GM21619 (cell line): Measurements from ENCODE around the gene TTC34.
"Not testable (repeated sequence)": the region's sequence is repeated elsewhere in the genome, so short reads cannot be mapped to it uniquely, and the experiment has no call there.

ENCODE experiments used
- ATAC-seq: cut with Tn5 transposase; IDR thresholded peaks from one replicate; pipeline ENCODE4 v1.9.1; 2021; ENCODE audit not compliant: unreplicated experiment

TTC34 gene

GRCh38 chr1:2631136-2632050 is 170.1 kb downstream of the TTC34 start:
- no peak for ATAC-seq

DNA sequence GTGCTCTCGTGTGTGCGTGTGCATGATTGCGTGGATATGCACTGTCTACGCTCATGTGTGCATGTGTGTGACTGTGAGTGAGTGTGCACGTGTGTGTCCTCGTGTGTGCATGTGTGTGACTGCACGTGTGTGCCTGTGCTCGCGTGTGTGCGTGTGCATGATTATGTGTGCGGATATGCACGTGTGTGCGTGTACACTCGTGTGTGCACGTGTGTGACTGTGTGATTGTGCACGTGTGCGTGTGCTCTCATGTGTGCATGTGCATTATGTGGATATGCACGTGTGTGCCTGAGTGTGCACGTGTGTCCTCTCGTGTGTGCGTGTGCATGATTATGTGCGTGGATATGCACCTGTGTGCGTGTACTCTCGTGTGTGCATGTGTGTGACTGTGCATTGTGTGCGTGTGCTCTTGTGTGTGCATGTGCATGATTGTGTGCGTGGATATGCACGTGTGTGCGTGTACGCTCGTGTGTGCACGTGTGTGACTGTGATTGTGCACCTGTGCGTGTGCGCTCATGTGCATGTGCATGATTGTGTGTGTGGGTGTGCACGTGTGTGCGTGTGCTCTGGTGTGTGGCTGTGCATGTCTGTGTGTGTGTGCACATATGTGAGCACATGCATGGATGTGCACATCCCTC is 170.9 kb downstream of the TTC34 start:
- no peak for ATAC-seq

- no peak for ATAC-seq
These were observed 171.6 kb downstream of the TTC34 start for GRCh38 chr1:2629627-2630497.

DNA sequence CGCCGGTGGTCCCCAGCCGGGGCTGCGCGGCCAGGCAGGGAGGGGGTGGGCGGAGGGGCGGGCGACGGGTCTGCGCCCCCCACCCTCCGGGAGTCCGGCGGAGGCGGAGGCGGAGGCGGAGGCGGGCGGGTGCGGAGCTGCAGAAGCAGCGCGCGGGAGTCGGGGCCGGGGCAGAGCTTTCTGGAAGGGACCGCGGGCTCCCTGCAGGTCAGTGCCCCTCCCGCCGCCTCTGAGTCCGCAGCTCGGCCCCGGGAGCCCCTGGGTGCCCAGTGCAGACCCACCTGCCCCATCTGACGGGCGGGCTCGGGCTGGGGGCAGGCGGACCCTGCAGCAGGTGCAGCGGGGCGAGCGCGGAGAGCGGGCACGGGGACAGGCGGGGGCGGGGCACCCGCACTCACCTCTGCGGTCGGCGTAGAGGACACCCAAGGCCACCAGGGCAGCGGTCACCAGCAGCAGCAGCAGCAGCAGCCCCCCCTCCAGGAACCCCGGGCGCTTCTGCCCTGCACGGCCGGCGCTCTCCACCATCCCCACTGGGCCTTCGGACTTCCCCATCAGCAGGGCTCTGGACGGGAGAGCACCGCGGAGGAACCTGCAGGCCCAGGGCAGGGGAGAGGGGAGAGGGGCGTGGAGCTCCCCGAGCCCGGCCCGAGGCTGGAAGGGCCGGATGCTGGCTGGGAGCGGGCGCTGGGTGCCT is 172.4 kb downstream of the TTC34 start:
- ATAC-seq, result no peak

GRCh38 chr1:2628191-2628932 is 173.1 kb downstream of the TTC34 start:
- no peak for ATAC-seq

DNA sequence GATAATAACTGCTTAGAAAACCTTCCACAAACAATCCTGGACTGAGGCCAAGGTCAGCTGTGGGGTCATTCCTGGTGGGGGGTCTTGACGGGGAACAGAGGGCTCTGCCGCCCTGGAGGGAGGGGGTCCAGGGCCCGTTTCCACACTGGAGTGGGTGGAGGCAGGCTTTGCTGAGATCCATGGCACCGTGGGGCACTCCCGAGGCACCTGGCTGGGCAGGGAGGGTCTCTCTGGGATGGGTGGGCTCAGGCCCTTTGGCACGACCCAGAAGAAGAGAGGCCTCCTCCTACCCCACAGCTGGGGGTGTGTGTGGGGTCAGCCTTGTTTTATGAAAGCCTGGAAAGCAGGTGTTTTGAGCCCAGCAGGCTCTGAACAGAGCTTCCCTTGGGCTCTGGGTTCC is 173.7 kb downstream of the TTC34 start:
- no peak for ATAC-seq

DNA sequence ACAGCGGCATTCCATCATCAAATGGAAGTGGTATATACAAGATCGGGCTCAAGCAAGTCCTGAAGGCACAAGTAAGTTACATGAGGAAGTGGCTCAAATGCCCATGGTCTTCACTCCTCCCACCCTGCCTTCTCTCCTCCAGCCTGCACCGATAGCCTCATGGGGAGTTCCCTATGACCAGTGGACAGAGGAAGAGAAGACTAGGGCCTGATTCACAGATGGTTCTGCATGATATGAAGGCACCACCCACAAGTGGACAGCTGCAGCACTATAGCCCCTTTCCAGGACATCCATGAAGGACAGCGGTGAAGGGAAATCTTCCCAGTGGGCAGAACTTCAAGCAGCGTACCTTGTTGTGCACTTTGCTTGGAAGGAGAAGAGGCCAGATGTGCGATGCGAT is 175.7 kb downstream of the TTC34 start:
- ATAC-seq, result not testable (repeated sequence)

DNA sequence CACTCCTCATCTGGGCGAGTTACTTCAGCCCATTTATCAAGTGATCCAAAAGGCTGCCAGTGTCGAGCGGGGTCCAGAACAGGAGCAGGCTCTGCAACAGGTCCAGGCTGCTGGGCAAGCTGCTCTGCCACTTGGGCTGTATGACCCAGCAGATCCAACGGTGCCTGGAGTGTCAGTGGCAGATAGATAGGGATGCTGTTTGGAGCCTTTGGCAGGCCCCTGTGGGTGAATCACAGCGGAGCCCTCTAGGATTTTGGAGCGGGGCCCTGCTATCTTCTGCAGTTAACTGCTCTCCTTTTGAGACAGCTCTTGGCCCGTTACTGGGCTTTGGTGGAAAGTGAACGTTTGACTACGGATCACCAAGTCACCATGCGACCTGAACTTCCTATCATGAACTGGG is 176.2 kb downstream of the TTC34 start:
- ATAC-seq, result no peak

GRCh38 chr1:2624735-2625300 is 176.7 kb downstream of the TTC34 start:
- no peak for ATAC-seq

GRCh38 chr1:2623571-2624337 is 177.7 kb downstream of the TTC34 start:
- ATAC-seq, result no peak

GRCh38 chr1:2617971-2618470 is 183.5 kb downstream of the TTC34 start:
- ATAC-seq, result no peak

- ATAC-seq, result no peak
These were observed 187.3 kb downstream of the TTC34 start for GRCh38 chr1:2614145-2614544.

- no peak for ATAC-seq
These were observed 188.7 kb downstream of the TTC34 start for GRCh38 chr1:2612591-2613365.

GRCh38 chr1:2611621-2612437 is 189.7 kb downstream of the TTC34 start:
- no peak for ATAC-seq

- no peak for ATAC-seq
These were observed 190.4 kb downstream of the TTC34 start for GRCh38 chr1:2611031-2611501.

DNA sequence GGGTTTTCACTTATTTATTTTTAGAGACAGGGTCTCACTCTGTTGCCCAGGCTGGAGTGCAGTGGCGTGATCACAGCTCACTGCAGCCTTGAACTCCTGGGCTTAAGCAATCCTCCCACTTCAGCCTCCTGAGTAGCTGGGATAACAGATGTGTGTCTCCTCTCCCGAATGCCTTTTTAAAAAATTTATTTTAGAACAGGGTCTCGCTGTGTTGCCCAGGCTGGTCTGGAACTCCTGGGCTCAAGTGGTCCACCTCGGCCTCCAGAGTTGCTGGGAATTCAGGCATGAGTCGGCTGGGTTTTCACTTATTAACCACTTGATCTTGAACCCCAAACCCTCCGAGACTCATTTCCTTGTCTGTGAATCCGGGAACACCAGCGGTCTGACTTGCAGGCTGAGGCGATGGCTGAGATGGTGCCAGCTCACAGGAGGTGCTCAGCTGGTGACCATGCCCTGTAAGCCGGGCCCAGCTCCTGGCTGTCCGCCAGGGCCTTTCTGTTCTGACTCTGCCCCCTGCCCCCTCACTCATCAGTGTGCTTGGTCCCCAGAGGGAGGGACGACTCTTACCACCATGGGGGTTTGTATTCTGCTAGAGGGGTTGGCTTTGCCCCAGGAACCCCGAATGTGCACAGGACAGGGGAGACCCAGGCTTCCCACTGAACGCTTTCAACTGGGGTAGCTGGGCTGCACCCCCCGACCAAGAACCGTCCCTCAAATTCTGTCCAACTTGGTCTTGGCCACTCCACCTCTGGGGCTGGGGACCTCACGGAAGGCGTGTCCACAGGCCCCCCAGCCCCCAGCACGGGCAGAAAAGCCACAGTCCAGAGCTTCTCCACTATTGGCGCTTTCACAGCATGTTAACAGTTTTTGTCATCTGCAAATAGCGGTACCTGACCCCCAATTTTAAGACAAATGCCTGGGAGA is 191.2 kb downstream of the TTC34 start:
- no peak for ATAC-seq
